Lung (tissue), 12 donors: ENCODE measurements around the gene PIGBOS1. TPM values are rescaled to one million over a fixed set of nuclear protein-coding genes. Genes with fewer than 3 reads are reported as not detected.
A peak's percentile ranks its signal among the peaks of the same experiment; 100 is the strongest.

Experiments
- ATAC-seq: fragments of 200-7000 bp; cut with Tn5 transposase; one replicate; pipeline ENCODE4 v1.9.1; 2020; ENCODE audit warnings: moderate number of reproducible peaks; ENCODE audit not compliant: insufficient read depth, low FRiP score
- DNase-seq, 3 donors: peaks; one replicate each; pipeline ENCODE4 v3.0.0-alpha.2; 2013 to 2017
- H3K27ac ChIP-seq, 2 donors: one replicate each; pipeline ENCODE4 v1.5.1; 2013; ENCODE audit warnings: mild to moderate bottlenecking in 2 of 2, moderate library complexity in 2 of 2, control low read depth in 1 of 2, inconsistent platforms in 1 of 2, low read depth in 1 of 2, low read length in 1 of 2
- H3K27me3 ChIP-seq, 3 donors: one replicate each; pipeline ENCODE4 v1.5.1; 2013; ENCODE audit warnings: low read length in 2 of 3; ENCODE audit not compliant: control insufficient read depth in 3 of 3, insufficient read depth in 3 of 3
- H3K36me3 ChIP-seq, 4 donors: one replicate each; pipeline ENCODE4 v1.5.1; 2013; ENCODE audit warnings: low read length in 4 of 4, mild to moderate bottlenecking in 1 of 4, moderate library complexity in 1 of 4; ENCODE audit not compliant: control insufficient read depth in 4 of 4, insufficient read depth in 4 of 4
- H3K4me1 ChIP-seq, 5 donors: one replicate each; pipeline ENCODE4 v1.5.1; 2013; ENCODE audit warnings: low read length in 5 of 5, mild to moderate bottlenecking in 2 of 5, moderate library complexity in 1 of 5; ENCODE audit not compliant: control insufficient read depth in 5 of 5, insufficient read depth in 5 of 5
- H3K4me3 ChIP-seq: one replicate; pipeline ENCODE4 v1.5.1; 2013; ENCODE audit warnings: mild to moderate bottlenecking, control low read depth, moderate library complexity
- H3K9ac ChIP-seq, 2 donors: one replicate each; pipeline ENCODE4 v1.5.1; 2013; ENCODE audit warnings: low read length in 2 of 2, control low read depth in 1 of 2; ENCODE audit not compliant: insufficient read depth in 1 of 2
- H3K9me3 ChIP-seq, 4 donors: one replicate each; pipeline ENCODE4 v1.5.1; 2013; ENCODE audit warnings: low read length in 3 of 4, mild to moderate bottlenecking in 1 of 4, moderate library complexity in 1 of 4; ENCODE audit not compliant: control insufficient read depth in 4 of 4, insufficient read depth in 3 of 4
- WGBS, 2 donors: extraction: QIAGEN DNeasy Blood & Tissue Kit; methylation state at CpG; one replicate each; pipeline ENCODE4 v1.1.7; 2013; 5-methylcytosine and 5-hydroxymethylcytosine counted together
- polyA plus RNA-seq, 2 donors: library from polyadenylated mRNA; stranded (reverse); fragments of 200-250 nt; gene quantifications; one replicate each; pipeline ENCODE4 v1.2.1, GENCODE V29; 2013
- total RNA-seq, 2 donors: library from RNA; depleted of rRNA in 1 of 2; stranded (reverse); fragments of >200 nt in 1 of 2; gene quantifications; one replicate each; pipeline ENCODE4 v1.2.1, GENCODE V29; 2014 to 2021
- TF ChIP-seq, protein P1 (sequence below): IDR thresholded peaks from 2 replicates; pipeline ENCODE4 v1.5.1; 2012; ENCODE audit warnings: mild to moderate bottlenecking; ENCODE audit errors: control extremely low read depth, extremely low read depth
- donor health status: control.
- donor health status: control.
- donor health status: Bipolar disorder and iron deficiency.
- donor health status: healthy.
- donor health status: DM: yes; HTN: yes; CAD: no.

Gene PIGBOS1
- total and polyA plus RNA-seq, 4 donors = 12.9 to 29.0 (median 18.1) TPM

GRCh38 chr15:55344206-55344605 lies 25.3 kb upstream of the PIGBOS1 start:
- Histone ChIP-seq H3K36me3 (peaks cover 2 to 5% (median 3%) of the 10 kb centered on the region in 4 donors), H3K9me3 (no peaks in the 10 kb centered on the region), H3K27me3 (no peaks in the 10 kb centered on the region), H3K27ac (peak overlapping the region in 1 of 2 donors; percentile 68), H3K4me1 (no peaks in the 10 kb centered on the region), H3K9ac (no peak overlapping the region), H3K4me3 (no peak overlapping the region)
- peak; percentile 69 for ATAC-seq
- 54 to 60% methylated on average over 2 of the region's 2 CpGs for WGBS, 2 donors
- peak; percentile 28 to 58 (median 35) for DNase-seq
- TF ChIP-seq, protein P1, sequence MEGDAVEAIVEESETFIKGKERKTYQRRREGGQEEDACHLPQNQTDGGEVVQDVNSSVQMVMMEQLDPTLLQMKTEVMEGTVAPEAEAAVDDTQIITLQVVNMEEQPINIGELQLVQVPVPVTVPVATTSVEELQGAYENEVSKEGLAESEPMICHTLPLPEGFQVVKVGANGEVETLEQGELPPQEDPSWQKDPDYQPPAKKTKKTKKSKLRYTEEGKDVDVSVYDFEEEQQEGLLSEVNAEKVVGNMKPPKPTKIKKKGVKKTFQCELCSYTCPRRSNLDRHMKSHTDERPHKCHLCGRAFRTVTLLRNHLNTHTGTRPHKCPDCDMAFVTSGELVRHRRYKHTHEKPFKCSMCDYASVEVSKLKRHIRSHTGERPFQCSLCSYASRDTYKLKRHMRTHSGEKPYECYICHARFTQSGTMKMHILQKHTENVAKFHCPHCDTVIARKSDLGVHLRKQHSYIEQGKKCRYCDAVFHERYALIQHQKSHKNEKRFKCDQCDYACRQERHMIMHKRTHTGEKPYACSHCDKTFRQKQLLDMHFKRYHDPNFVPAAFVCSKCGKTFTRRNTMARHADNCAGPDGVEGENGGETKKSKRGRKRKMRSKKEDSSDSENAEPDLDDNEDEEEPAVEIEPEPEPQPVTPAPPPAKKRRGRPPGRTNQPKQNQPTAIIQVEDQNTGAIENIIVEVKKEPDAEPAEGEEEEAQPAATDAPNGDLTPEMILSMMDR = no peak

- DNase-seq = no peak
- no peaks in the 10 kb centered on the region for H3K4me1 ChIP-seq
Measured at GRCh38 chr15:55343168-55343567, 24.2 kb upstream of the PIGBOS1 start.

GRCh38 chr15:55337160-55337559 lies 18.2 kb upstream of the PIGBOS1 start:
- WGBS, 2 donors = 88 to 89% methylated on average over 1 of the region's 1 CpG

More at GRCh38 chr15:55343168-55343567, 24.2 kb upstream of the PIGBOS1 start:
- no peak overlapping the region for H3K9ac ChIP-seq
- TF ChIP-seq, protein P1 = no peak
- H3K27ac ChIP-seq = no peak overlapping the region
- H3K9me3 ChIP-seq = no peaks in the 10 kb centered on the region
- peaks cover 2 to 6% (median 4%) of the 10 kb centered on the region in 4 donors for H3K36me3 ChIP-seq
- 44 to 58% methylated on average over 2 of the region's 2 CpGs for WGBS, 2 donors
- ATAC-seq = no peak
- no peaks in the 10 kb centered on the region for H3K27me3 ChIP-seq
- H3K4me3 ChIP-seq = no peak overlapping the region

More at GRCh38 chr15:55337160-55337559, 18.2 kb upstream of the PIGBOS1 start:
- Histone ChIP-seq H3K9me3 (no peaks in the 10 kb centered on the region), H3K9ac (no peak overlapping the region), H3K4me3 (no peak overlapping the region), H3K27ac (no peak overlapping the region), H3K27me3 (no peaks in the 10 kb centered on the region), H3K4me1 (no peaks in the 10 kb centered on the region), H3K36me3 (peaks cover 5 to 16% (median 9%) of the 10 kb centered on the region in 4 donors)
- DNase-seq = no peak
- TF ChIP-seq, protein P1 = no peak
- no peak for ATAC-seq
